Small intestine (tissue), 7 donors: ENCODE measurements around the gene ELF1. TPM values are rescaled to one million over a fixed set of nuclear protein-coding genes. Genes with fewer than 3 reads are reported as not detected.

ENCODE experiments used
- DNase-seq, 2 donors: peaks; one replicate each; pipeline versions ENCODE4 v3.0.0 to v3.0.0-alpha.2; 2013
- FAIRE-seq: peaks from 2 replicates; lab custom pipeline; 2012; peaks lifted over from hg19 to GRCh38; lab: Jason Lieb, UNC
- H3K27ac ChIP-seq, 3 donors: one replicate each; pipeline ENCODE4 v1.5.1; 2013; ENCODE audit warnings: low read length in 2 of 3, mild to moderate bottlenecking in 2 of 3, control low read depth in 1 of 3, inconsistent platforms in 1 of 3, low read depth in 1 of 3, moderate library complexity in 1 of 3
- H3K27me3 ChIP-seq, 3 donors: one replicate each; pipeline ENCODE4 v1.6.1; 2013; ENCODE audit warnings: low read length in 3 of 3, inconsistent platforms in 1 of 3; ENCODE audit not compliant: control insufficient read depth in 3 of 3, insufficient read depth in 3 of 3
- H3K36me3 ChIP-seq, 3 donors: one replicate each; pipeline ENCODE4 v1.6.1; 2013; ENCODE audit warnings: low read length in 3 of 3, inconsistent platforms in 1 of 3, low read depth in 1 of 3, mild to moderate bottlenecking in 1 of 3, moderate library complexity in 1 of 3; ENCODE audit not compliant: control insufficient read depth in 3 of 3, insufficient read depth in 2 of 3
- H3K4me1 ChIP-seq, 3 donors: one replicate each; pipeline ENCODE4 v1.6.1; 2013; ENCODE audit warnings: low read length in 2 of 3, inconsistent platforms in 1 of 3, low read depth in 1 of 3, mild to moderate bottlenecking in 1 of 3, moderate library complexity in 1 of 3; ENCODE audit not compliant: control insufficient read depth in 3 of 3, insufficient read depth in 2 of 3
- H3K4me3 ChIP-seq, 3 donors: one replicate each; pipeline ENCODE4 v1.5.1; 2013; ENCODE audit warnings: low read length in 3 of 3, control low read depth in 1 of 3, inconsistent platforms in 1 of 3, low read depth in 1 of 3, mild to moderate bottlenecking in 1 of 3, moderate library complexity in 1 of 3
- H3K9me3 ChIP-seq, 2 donors: one replicate each; pipeline ENCODE4 v1.6.1; 2013; ENCODE audit warnings: low read depth in 1 of 2, low read length in 1 of 2; ENCODE audit not compliant: control insufficient read depth in 2 of 2, insufficient read depth in 1 of 2
- WGBS, 3 donors: extraction: QIAGEN DNeasy Blood & Tissue Kit; methylation state at CpG; one replicate each; pipeline ENCODE4 v1.1.7; 2013; 5-methylcytosine and 5-hydroxymethylcytosine counted together
- polyA plus RNA-seq, 4 donors: library from polyadenylated mRNA; stranded (reverse) in 3 of 4; unstranded in 1 of 4; fragments of 200-250 nt in 3 of 4; fragments of 120-200 nt in 1 of 4; gene quantifications; one replicate each; pipeline versions ENCODE4 v1.2.1 to v1.2.3, GENCODE V29; 2013
- donor health status: healthy with polysubstance abuse.
- donor health status: control.
- donor health status: control.
- donor health status: Bipolar disorder and iron deficiency.
- donor health status: healthy.

Gene ELF1
- polyA plus RNA-seq, 4 donors: 34.3 to 91.3 (median 39.4) TPM

DNA sequence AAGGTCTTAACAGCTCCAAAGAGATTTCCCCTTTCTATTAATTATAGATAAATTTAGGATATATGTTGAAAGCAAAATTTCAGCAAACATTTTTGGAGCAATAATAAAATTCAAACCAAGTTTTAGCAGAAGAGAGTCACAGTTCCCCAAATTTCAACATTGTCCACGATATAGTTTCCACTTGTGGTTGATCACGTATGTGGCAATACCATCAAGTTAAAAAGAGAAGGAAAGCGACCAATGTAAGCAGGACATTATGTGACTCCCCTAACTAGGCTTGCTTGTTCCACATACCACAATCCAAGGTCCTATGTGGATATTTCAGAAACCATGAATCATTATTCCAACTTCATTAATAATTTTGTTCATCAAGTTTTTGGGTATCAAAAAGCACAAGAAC, 52.8 kb downstream of the ELF1 start:
- H3K27ac ChIP-seq: no peak overlapping the region
- H3K4me1 ChIP-seq: peaks cover 5 to 23% (median 15%) of the 10 kb centered on the region in 3 donors
- WGBS, 3 donors: 70 to 80% (median 71%) methylated on average over 3 of the region's 3 CpGs
- DNase-seq (no peak), FAIRE-seq (no peak)
- H3K4me3 ChIP-seq: no peak overlapping the region
- H3K36me3 ChIP-seq: peaks cover 0 to 10% (median 0%) of the 10 kb centered on the region in 3 donors
- no peaks in the 10 kb centered on the region for H3K27me3 ChIP-seq
- H3K9me3 ChIP-seq: no peaks in the 10 kb centered on the region

GRCh38 chr13:40963927-40964326, 55.2 kb downstream of the ELF1 start:
- Histone ChIP-seq H3K9me3 (no peaks in the 10 kb centered on the region), H3K27me3 (no peaks in the 10 kb centered on the region), H3K36me3 (peaks cover 0 to 10% (median 0%) of the 10 kb centered on the region in 3 donors), H3K27ac (no peak overlapping the region), H3K4me1 (peaks cover 2 to 8% (median 4%) of the 10 kb centered on the region in 3 donors), H3K4me3 (no peak overlapping the region)
- 93 to 97% (median 97%) methylated on average over 1 of the region's 1 CpG for WGBS, 3 donors
- DNase-seq (peak in 1 of 2 donors; percentile 51), FAIRE-seq (no peak)

DNA sequence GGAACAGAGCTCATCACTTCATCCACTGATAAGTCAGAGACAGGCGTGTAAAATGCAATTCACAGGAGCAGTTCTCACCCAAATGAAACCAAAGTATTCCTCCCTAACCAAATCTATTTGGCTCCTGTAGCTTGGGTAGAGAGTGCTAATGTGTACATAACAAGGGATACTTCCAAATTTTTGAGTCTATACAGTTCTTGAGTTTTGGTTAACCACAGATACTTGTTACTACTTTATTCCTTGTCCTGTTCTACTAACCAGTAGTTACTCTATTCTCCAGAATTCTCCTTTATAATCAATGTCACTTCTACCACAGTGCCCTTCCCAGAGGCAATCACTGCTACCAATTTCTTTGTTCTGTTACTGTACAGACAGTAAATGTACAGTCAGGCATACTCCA, 57.3 kb downstream of the ELF1 start:
- FAIRE-seq (no peak), DNase-seq (no peak)
- Histone ChIP-seq H3K27me3 (no peaks in the 10 kb centered on the region), H3K36me3 (peaks cover 2 to 11% (median 2%) of the 10 kb centered on the region in 3 donors), H3K27ac (no peak overlapping the region), H3K4me1 (peaks cover 2 to 8% (median 4%) of the 10 kb centered on the region in 3 donors), H3K9me3 (no peaks in the 10 kb centered on the region), H3K4me3 (no peak overlapping the region)
- WGBS, 3 donors: 65 to 77% (median 73%) methylated on average over 1 of the region's 1 CpG

- H3K4me3 ChIP-seq: no peak overlapping the region
- no peak for DNase-seq
- FAIRE-seq: no peak
- peaks cover 0 to 8% (median 4%) of the 10 kb centered on the region in 3 donors for H3K4me1 ChIP-seq
- H3K27ac ChIP-seq: peak overlapping the region in 1 of 3 donors; percentile 49
- H3K36me3 ChIP-seq: peaks cover 2 to 15% (median 3%) of the 10 kb centered on the region in 3 donors
- H3K27me3 ChIP-seq: no peaks in the 10 kb centered on the region
- H3K9me3 ChIP-seq: no peaks in the 10 kb centered on the region
- WGBS, 3 donors: 49 to 64% (median 52%) methylated on average over 3 of the region's 3 CpGs
Observed at GRCh38 chr13:40961214-40961613, 57.9 kb downstream of the ELF1 start.

DNA sequence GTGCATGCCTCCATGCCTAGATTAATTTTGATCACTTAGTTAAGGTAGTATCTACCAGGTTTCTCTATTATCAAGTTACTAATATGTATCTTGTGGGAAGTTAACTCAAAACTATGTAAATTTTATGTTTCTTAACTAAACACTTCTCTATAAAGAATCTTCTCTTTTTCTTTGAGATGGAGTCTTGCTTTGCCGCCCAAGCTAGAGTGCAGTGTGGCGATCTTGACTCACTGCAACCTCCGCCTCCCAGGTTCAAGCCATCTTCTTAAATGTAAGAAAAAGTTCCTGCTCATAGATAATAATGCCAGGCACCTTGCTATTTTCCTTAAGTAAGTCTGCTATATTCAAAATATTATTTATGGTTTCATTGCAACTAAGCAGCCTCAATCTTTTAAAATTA, 58.4 kb downstream of the ELF1 start:
- Histone ChIP-seq H3K9me3 (no peaks in the 10 kb centered on the region), H3K4me1 (peaks cover 0 to 8% (median 4%) of the 10 kb centered on the region in 3 donors), H3K4me3 (no peak overlapping the region), H3K27me3 (no peaks in the 10 kb centered on the region), H3K27ac (no peak overlapping the region), H3K36me3 (peaks cover 2 to 15% (median 5%) of the 10 kb centered on the region in 3 donors)
- 89 to 98% (median 93%) methylated on average over 3 of the region's 3 CpGs for WGBS, 3 donors
- no peak for DNase-seq
- no peak for FAIRE-seq

GRCh38 chr13:40958655-40959054, 60.5 kb downstream of the ELF1 start:
- WGBS, 3 donors: 91 to 93% (median 93%) methylated on average over 5 of the region's 5 CpGs
- H3K27me3 ChIP-seq: no peaks in the 10 kb centered on the region
- FAIRE-seq (no peak), DNase-seq (no peak)
- H3K36me3 ChIP-seq: peaks cover 2 to 14% (median 6%) of the 10 kb centered on the region in 3 donors
- H3K4me1 ChIP-seq: peaks cover 0 to 8% (median 0%) of the 10 kb centered on the region in 3 donors
- no peaks in the 10 kb centered on the region for H3K9me3 ChIP-seq
- H3K4me3 ChIP-seq: no peak overlapping the region
- no peak overlapping the region for H3K27ac ChIP-seq

DNA sequence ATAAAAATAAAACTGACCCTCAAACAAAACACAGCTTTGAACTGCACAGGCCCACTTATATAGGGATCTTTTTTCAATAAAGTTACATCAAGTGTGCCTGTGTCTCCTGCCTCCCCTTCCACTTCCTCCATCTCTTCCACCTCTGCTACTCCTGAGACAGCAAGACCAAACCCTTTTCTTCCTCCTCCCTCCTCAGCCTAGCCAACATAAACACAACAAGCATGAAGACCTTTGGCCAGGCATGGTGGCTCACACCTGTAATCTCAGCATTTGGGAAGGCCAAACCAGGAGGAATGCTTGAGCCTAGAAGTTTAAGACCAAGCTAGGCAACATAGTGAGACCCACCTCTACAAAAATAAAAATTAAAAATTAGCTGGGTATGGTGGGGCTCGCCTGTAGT, 72.6 kb downstream of the ELF1 start:
- H3K27me3 ChIP-seq: no peaks in the 10 kb centered on the region
- H3K9me3 ChIP-seq: no peaks in the 10 kb centered on the region
- no peak overlapping the region for H3K4me3 ChIP-seq
- H3K27ac ChIP-seq: no peak overlapping the region
- DNase-seq (peak in 1 of 2 donors; percentile 60), FAIRE-seq (no peak)
- peaks cover 23 to 36% (median 32%) of the 10 kb centered on the region in 3 donors for H3K36me3 ChIP-seq
- 96 to 100% (median 100%) methylated on average over 1 of the region's 1 CpG for WGBS, 3 donors
- no peaks in the 10 kb centered on the region for H3K4me1 ChIP-seq

GRCh38 chr13:40943073-40943472, 76.0 kb downstream of the ELF1 start:
- Histone ChIP-seq H3K27me3 (no peaks in the 10 kb centered on the region), H3K27ac (no peak overlapping the region), H3K4me1 (peaks cover 0 to 3% (median 0%) of the 10 kb centered on the region in 3 donors), H3K36me3 (peaks cover 13 to 27% (median 21%) of the 10 kb centered on the region in 3 donors), H3K4me3 (no peak overlapping the region), H3K9me3 (no peaks in the 10 kb centered on the region)
- no peak for DNase-seq
- FAIRE-seq: peak; percentile 61

DNA sequence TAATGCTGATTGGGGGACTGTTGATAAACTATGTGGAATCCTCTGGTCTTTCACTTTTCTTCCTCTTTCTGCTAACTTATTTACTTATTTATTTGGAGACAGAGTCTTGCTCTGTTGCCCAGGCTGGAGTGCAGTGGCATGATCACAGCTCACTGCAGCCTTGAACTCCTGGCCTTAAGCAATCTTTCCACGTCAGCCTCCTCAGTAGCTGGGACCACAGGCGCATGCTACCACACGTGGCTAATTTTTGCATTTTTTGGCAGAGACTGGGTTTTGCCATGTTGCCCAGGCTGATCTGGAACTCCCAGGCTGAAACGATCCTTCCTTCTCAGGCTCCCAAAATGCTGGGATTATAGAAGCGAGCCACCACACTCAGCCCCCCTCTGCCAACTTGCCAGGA, 77.5 kb downstream of the ELF1 start:
- Histone ChIP-seq H3K27ac (no peak overlapping the region), H3K36me3 (peaks cover 8 to 28% (median 23%) of the 10 kb centered on the region in 3 donors), H3K4me1 (peaks cover 0 to 3% (median 0%) of the 10 kb centered on the region in 3 donors), H3K27me3 (no peaks in the 10 kb centered on the region), H3K9me3 (no peaks in the 10 kb centered on the region), H3K4me3 (no peak overlapping the region)
- DNase-seq: no peak
- 84 to 90% (median 89%) methylated on average over 5 of the region's 5 CpGs for WGBS, 3 donors
- no peak for FAIRE-seq
